Fibroblast of lung (primary cell): ENCODE measurements around the gene ZNF785. TPM values are rescaled to one million over a fixed set of nuclear protein-coding genes. Genes with fewer than 3 reads are reported as not detected.
A peak's percentile ranks its signal among the peaks of the same experiment; 100 is the strongest.

Source experiments
- DNase-seq, 2 donors: peaks; one replicate each; pipeline versions ENCODE4 v3.0.0 to v3.0.0-alpha.2; 2010; ENCODE audit warnings: low read depth in 2 of 2
- H2AFZ ChIP-seq: 2 replicates; pipeline ENCODE4 v1.5.1; 2012; ENCODE audit warnings: low read length, control low read depth, inconsistent platforms
- H3K27ac ChIP-seq: 2 replicates; pipeline ENCODE4 v1.5.1; 2011; ENCODE audit warnings: low read length, control low read depth; ENCODE audit not compliant: insufficient read depth
- H3K27me3 ChIP-seq: 2 replicates; pipeline ENCODE4 v1.5.1; 2011; ENCODE audit warnings: mild to moderate bottlenecking, low read length; ENCODE audit not compliant: control insufficient read depth, insufficient read depth
- H3K36me3 ChIP-seq: 2 replicates; pipeline ENCODE4 v1.5.1; 2011; ENCODE audit warnings: low read length; ENCODE audit not compliant: control insufficient read depth, insufficient read depth
- H3K4me1 ChIP-seq: 2 replicates; pipeline ENCODE4 v1.5.1; 2011; ENCODE audit warnings: low read length; ENCODE audit not compliant: control insufficient read depth, insufficient read depth; ENCODE audit errors: extremely low read depth
- H3K4me2 ChIP-seq: 2 replicates; pipeline ENCODE4 v1.5.1; 2011; ENCODE audit warnings: low read length, control low read depth; ENCODE audit not compliant: insufficient read depth; ENCODE audit errors: extremely low read depth
- H3K4me3 ChIP-seq, 4 experiments: fragments of 200-600 bp in 1 of 4; sonication (generic) in 1 of 4; replicated peaks in 1 of 4; 2 replicates each; pipeline ENCODE4 v1.5.1; 2011 to 2016; ENCODE audit warnings: low read length in 4 of 4, low read depth in 3 of 4, mild to moderate bottlenecking in 3 of 4, control low read depth in 2 of 4, inconsistent platforms in 1 of 4, mixed read lengths in 1 of 4; ENCODE audit not compliant: insufficient read depth in 1 of 4; ENCODE audit errors: control extremely low read depth in 1 of 4
- H3K79me2 ChIP-seq: 2 replicates; pipeline ENCODE4 v1.5.1; 2012; ENCODE audit warnings: mild to moderate bottlenecking, low read length, inconsistent platforms; ENCODE audit not compliant: control insufficient read depth, insufficient read depth
- H3K9ac ChIP-seq: 2 replicates; pipeline ENCODE4 v1.5.1; 2011; ENCODE audit warnings: mild to moderate bottlenecking, low read length, control low read depth; ENCODE audit not compliant: insufficient read depth
- H3K9me3 ChIP-seq: 2 replicates; pipeline ENCODE4 v1.5.1; 2012; ENCODE audit warnings: low read depth, low read length; ENCODE audit not compliant: control insufficient read depth, insufficient read depth
- H4K20me1 ChIP-seq: 2 replicates; pipeline ENCODE4 v1.5.1; 2011; ENCODE audit warnings: low read length; ENCODE audit not compliant: control insufficient read depth, insufficient read depth; ENCODE audit errors: extremely low read depth
- CTCF ChIP-seq, 2 donors: IDR thresholded peaks in 1 of 2; conservative IDR thresholded peaks in 1 of 2; 1 replicate in 1 of 2; 2 replicates in 1 of 2; pipeline ENCODE4 v1.5.1; 2011 to 2012; ENCODE audit warnings: low read length in 2 of 2, control low read depth in 1 of 2, inconsistent platforms in 1 of 2, low read depth in 1 of 2, mild to moderate bottlenecking in 1 of 2
- EZH2 ChIP-seq: IDR thresholded peaks from 2 replicates; pipeline ENCODE4 v1.5.1; 2012; ENCODE audit warnings: low read length, control low read depth, mild to moderate bottlenecking; ENCODE audit errors: missing control alignments
- polyA plus RNA-seq, 2 donors: library from polyadenylated mRNA; depleted of rRNA in 1 of 2; stranded (reverse) in 1 of 2; unstranded in 1 of 2; fragments of >200 nt; gene quantifications; 2 replicates each; pipeline ENCODE4 v1.2.1, GENCODE V29; 2011 to 2012; ENCODE audit warnings: missing spikeins in 1 of 2
- total RNA-seq: library from RNA; depleted of rRNA; stranded (reverse); fragments of >200 nt; gene quantifications from 2 replicates; pipeline ENCODE4 v1.2.1, GENCODE V29; 2014

ZNF785 gene
- total and polyA plus RNA-seq, 2 donors (not counting 1 experiment from before 2014, with no cell fraction given): 6.6 to 7.1 TPM

GRCh38 chr16:30588651-30589050 lies 3.2 kb upstream of the ZNF785 start:
- no peak overlapping the region for H3K4me3 ChIP-seq
- H3K4me2 ChIP-seq: no peak overlapping the region
- H3K9me3 ChIP-seq: no peaks in the 10 kb centered on the region
- TF ChIP-seq CTCF (conservative IDR thresholded peaks at IDR 0.05 in 1 of 2, IDR thresholded peaks at IDR 0.05 in 1 of 2; ENCODE audit: low read depth in 1 of 2, low read length in 2 of 2): no peak
- no peak for TF ChIP-seq EZH2
- H3K4me1 ChIP-seq: peaks cover 4% of the 10 kb centered on the region
- peaks cover 9% of the 10 kb centered on the region for H3K79me2 ChIP-seq
- no peaks in the 10 kb centered on the region for H4K20me1 ChIP-seq
- no peaks in the 10 kb centered on the region for H3K27me3 ChIP-seq
- no peak for DNase-seq
- no peak overlapping the region for H2AFZ ChIP-seq
- H3K9ac ChIP-seq: no peak overlapping the region
- no peak overlapping the region for H3K27ac ChIP-seq
- H3K36me3 ChIP-seq: no peaks in the 10 kb centered on the region

GRCh38 chr16:30585022-30585399 lies 486 bp downstream of the ZNF785 start:
- Histone ChIP-seq H3K79me2 (peaks cover 10% of the 10 kb centered on the region), H3K4me1 (peaks cover 4% of the 10 kb centered on the region)
- no peak for TF ChIP-seq EZH2
- no peak for TF ChIP-seq CTCF (conservative IDR thresholded peaks at IDR 0.05 in 1 of 2, IDR thresholded peaks at IDR 0.05 in 1 of 2; ENCODE audit: low read depth in 1 of 2, low read length in 2 of 2)

GRCh38 chr16:30582611-30583340 lies 2.7 kb downstream of the ZNF785 start:
- Histone ChIP-seq H3K4me2 (no peak overlapping the region), H3K27me3 (no peaks in the 10 kb centered on the region), H3K79me2 (peaks cover 10% of the 10 kb centered on the region), H3K4me3 (no peak overlapping the region), H3K36me3 (peaks cover 2% of the 10 kb centered on the region), H2AFZ (no peak overlapping the region), H3K9ac (no peak overlapping the region), H3K9me3 (no peaks in the 10 kb centered on the region), H3K27ac (no peak overlapping the region), H4K20me1 (no peaks in the 10 kb centered on the region), H3K4me1 (peaks cover 4% of the 10 kb centered on the region)
- no peak for TF ChIP-seq EZH2
- no peak for TF ChIP-seq CTCF (conservative IDR thresholded peaks at IDR 0.05 in 1 of 2, IDR thresholded peaks at IDR 0.05 in 1 of 2; ENCODE audit: low read depth in 1 of 2, low read length in 2 of 2)
- DNase-seq: no peak

More at GRCh38 chr16:30585022-30585399, 486 bp downstream of the ZNF785 start:
- peak overlapping the region; percentile 60 for H3K9ac ChIP-seq
- H4K20me1 ChIP-seq: no peaks in the 10 kb centered on the region
- peaks cover 2% of the 10 kb centered on the region for H3K36me3 ChIP-seq
- H3K9me3 ChIP-seq: no peaks in the 10 kb centered on the region
- peak overlapping the region; percentile 72 for H3K27ac ChIP-seq
- peak overlapping the region; percentile 57 for H2AFZ ChIP-seq
- peak overlapping the region; percentile 97 for H3K4me2 ChIP-seq
- H3K27me3 ChIP-seq: no peaks in the 10 kb centered on the region
- H3K4me3 ChIP-seq: peak overlapping the region; percentile 51 to 95 (median 63)
- DNase-seq: peak; percentile 14 to 22
